Progenitor cell of endocrine pancreas (in vitro differentiated cells): ENCODE measurements around the gene TBC1D1. TPM values are rescaled to one million over a fixed set of nuclear protein-coding genes. Genes with fewer than 3 reads are reported as not detected.
A peak's percentile ranks its signal among the peaks of the same experiment; 100 is the strongest.

Experiments
- DNase-seq: peaks from one replicate; pipeline ENCODE4 v3.0.0; 2021; ENCODE audit warnings: low spot score; ENCODE audit not compliant: unreplicated experiment
- H3K27ac Mint-ChIP-seq: 2 replicates; pipeline ENCODE4 v1.8.0; 2021; ENCODE audit warnings: mild to moderate bottlenecking, moderate library complexity, mixed read lengths
- H3K27me3 Mint-ChIP-seq: 2 replicates; pipeline ENCODE4 v1.8.0; 2021; ENCODE audit warnings: mixed read lengths
- H3K36me3 Mint-ChIP-seq: 2 replicates; pipeline ENCODE4 v1.8.0; 2022; ENCODE audit warnings: mixed read lengths; ENCODE audit not compliant: insufficient read depth
- H3K4me1 Mint-ChIP-seq: 2 replicates; pipeline ENCODE4 v1.8.0; 2021; ENCODE audit warnings: low read depth, mixed read lengths
- H3K4me3 Mint-ChIP-seq: 2 replicates; pipeline ENCODE4 v1.8.0; 2021; ENCODE audit warnings: low read depth, mild to moderate bottlenecking, moderate library complexity, mixed read lengths
- H3K9me3 Mint-ChIP-seq: 2 replicates; pipeline ENCODE4 v1.8.0; 2021; ENCODE audit warnings: low read depth, mixed read lengths
- CTCF ChIP-seq: fragments of 200-600 bp; sonication (generic); IDR thresholded peaks from one replicate; pipeline ENCODE4 v1.5.0; 2021; ENCODE audit warnings: antibody characterized with exemption, mild to moderate bottlenecking; ENCODE audit not compliant: unreplicated experiment
- total RNA-seq: library from RNA; stranded (reverse); gene quantifications from 2 replicates; pipeline ENCODE4 v1.2.1, GENCODE V29; 2021

TBC1D1 gene
- total RNA-seq, 1 donor from 2014 or later, result 138 TPM

- no peaks in the 10 kb centered on the region for H3K4me1 Mint-ChIP-seq
- H3K4me3 Mint-ChIP-seq, result no peak overlapping the region
- peaks cover 3% of the 10 kb centered on the region for H3K9me3 Mint-ChIP-seq
- no peak overlapping the region for H3K27ac Mint-ChIP-seq
- no peak for DNase-seq
- H3K36me3 Mint-ChIP-seq, result peaks cover 25% of the 10 kb centered on the region
- H3K27me3 Mint-ChIP-seq, result no peaks in the 10 kb centered on the region
- TF ChIP-seq CTCF, result peak; percentile 74
Measured at GRCh38 chr4:38034986-38035882, 144.3 kb downstream of the TBC1D1 start.

GRCh38 chr4:38036548-38036947 lies 145.7 kb downstream of the TBC1D1 start:
- Mint-ChIP-seq H3K4me1 (no peaks in the 10 kb centered on the region), H3K27me3 (no peaks in the 10 kb centered on the region), H3K27ac (peak overlapping the region; percentile 78), H3K9me3 (peaks cover 3% of the 10 kb centered on the region), H3K4me3 (no peak overlapping the region), H3K36me3 (peaks cover 28% of the 10 kb centered on the region)
- no peak for TF ChIP-seq CTCF
- DNase-seq, result no peak

GRCh38 chr4:38037612-38038011 lies 146.7 kb downstream of the TBC1D1 start:
- no peak for TF ChIP-seq CTCF
- no peak for DNase-seq
- H3K4me1 Mint-ChIP-seq, result no peaks in the 10 kb centered on the region
- peaks cover 3% of the 10 kb centered on the region for H3K9me3 Mint-ChIP-seq
- peaks cover 32% of the 10 kb centered on the region for H3K36me3 Mint-ChIP-seq
- H3K27ac Mint-ChIP-seq, result no peak overlapping the region
- H3K4me3 Mint-ChIP-seq, result no peak overlapping the region
- H3K27me3 Mint-ChIP-seq, result no peaks in the 10 kb centered on the region

- Mint-ChIP-seq H3K27ac (no peak overlapping the region), H3K36me3 (peaks cover 23% of the 10 kb centered on the region), H3K4me3 (no peak overlapping the region), H3K4me1 (no peaks in the 10 kb centered on the region), H3K9me3 (no peaks in the 10 kb centered on the region), H3K27me3 (no peaks in the 10 kb centered on the region)
- TF ChIP-seq CTCF, result no peak
- no peak for DNase-seq
Measured at GRCh38 chr4:38040619-38041018, 149.7 kb downstream of the TBC1D1 start.

GRCh38 chr4:38044060-38044459 lies 153.2 kb downstream of the TBC1D1 start:
- DNase-seq, result no peak
- H3K9me3 Mint-ChIP-seq, result no peaks in the 10 kb centered on the region
- H3K27me3 Mint-ChIP-seq, result no peaks in the 10 kb centered on the region
- no peak overlapping the region for H3K27ac Mint-ChIP-seq
- no peak for TF ChIP-seq CTCF
- no peaks in the 10 kb centered on the region for H3K4me1 Mint-ChIP-seq
- H3K4me3 Mint-ChIP-seq, result no peak overlapping the region
- H3K36me3 Mint-ChIP-seq, result peaks cover 18% of the 10 kb centered on the region
